Amniotic epithelial cell (primary cell): Measurements from ENCODE around the gene EEF1AKMT2.
"Not testable (repeated sequence)": the region's sequence is repeated elsewhere in the genome, so short reads cannot be mapped to it uniquely, and the experiment has no call there.

Experiments used
- DNase-seq: peaks from one replicate; pipeline ENCODE4 v3.0.0-alpha.2; 2010; ENCODE audit warnings: low read depth

EEF1AKMT2 gene

DNA sequence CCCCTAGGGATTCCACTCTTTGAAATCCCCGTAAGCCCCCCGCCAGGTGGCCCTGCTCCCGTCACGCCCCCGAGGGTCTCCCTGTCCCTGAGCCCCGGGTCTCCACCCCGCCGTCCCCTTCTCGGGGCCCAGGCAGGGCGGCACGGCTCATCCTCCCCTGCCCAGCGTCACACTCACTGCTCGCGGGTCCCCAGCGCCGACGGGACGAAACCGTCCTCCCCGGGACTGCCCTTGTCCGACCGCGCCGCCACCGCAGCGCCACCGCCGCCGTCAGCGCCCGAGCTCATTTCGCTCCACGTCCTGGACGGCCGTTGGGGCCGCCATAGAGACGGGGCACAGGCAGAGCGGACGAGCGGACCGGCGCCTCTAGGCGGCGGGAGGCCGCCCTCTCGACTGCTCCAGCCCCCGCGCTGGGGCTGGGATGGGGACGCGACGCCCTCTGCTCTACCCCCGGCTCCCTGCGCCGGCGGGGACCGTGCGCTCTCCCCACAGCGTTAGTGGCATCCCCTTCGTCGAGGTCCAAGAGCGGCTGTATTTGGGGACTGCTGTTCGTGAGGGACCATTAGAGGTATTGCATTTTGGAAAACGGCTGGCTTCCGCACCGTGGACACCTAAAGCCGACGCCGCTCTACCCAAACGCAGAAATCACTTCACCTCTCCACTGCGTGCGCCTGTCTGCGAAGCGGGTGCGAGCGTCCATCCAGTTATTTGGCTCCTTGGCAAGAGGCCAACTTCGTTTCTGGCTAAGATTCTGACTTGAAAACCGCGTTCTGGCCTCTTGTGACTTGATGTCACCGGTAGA lies at the start of gene EEF1AKMT2:
Gene EEF1AKMT2, minus strand, starts transcription at position 341 of the 802 bp plus-strand sequence. Its CDS starts 54 bp downstream, at position 287.
- DNase-seq: peak; percentile 73

DNA sequence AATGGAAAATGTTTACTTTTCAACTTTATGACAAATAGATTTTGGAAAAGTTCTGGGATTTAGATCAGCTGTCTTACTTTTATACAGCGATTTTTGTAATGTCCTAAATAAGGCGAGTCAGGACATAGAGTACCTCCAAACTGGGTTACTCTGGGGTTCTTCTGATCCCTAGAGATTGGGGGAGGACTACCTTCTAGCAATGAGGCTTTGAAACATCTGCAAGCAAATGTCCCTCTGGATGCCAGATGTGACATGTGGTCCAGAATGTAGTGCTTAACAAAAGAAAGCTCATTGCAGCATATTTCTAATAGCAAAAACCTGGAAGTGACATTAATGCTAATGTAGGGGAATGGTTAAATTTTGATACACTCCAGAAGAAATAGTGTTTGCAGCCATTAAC lies 46.0 kb upstream of the EEF1AKMT2 start:
- no peak for DNase-seq

DNA sequence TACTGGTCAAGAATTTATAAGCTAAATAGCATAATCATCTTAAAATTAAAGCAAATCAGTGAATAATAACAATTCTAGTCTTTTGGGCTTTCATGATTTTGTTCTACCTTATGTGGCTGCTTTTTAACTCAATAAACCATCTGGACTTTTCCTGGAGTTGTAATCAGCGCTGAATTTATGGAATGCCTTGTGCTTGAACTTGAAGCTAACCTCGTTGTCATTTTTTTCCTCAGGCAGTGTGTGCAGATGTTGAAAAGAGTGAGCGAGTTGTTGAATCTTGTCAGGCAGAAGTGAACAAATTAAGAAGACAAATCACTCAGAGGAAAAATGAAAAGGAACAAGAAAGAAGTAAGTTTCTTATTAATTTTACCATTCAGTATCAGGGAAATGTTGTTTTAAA lies 39.4 kb upstream of the EEF1AKMT2 start:
- DNase-seq: no peak

DNA sequence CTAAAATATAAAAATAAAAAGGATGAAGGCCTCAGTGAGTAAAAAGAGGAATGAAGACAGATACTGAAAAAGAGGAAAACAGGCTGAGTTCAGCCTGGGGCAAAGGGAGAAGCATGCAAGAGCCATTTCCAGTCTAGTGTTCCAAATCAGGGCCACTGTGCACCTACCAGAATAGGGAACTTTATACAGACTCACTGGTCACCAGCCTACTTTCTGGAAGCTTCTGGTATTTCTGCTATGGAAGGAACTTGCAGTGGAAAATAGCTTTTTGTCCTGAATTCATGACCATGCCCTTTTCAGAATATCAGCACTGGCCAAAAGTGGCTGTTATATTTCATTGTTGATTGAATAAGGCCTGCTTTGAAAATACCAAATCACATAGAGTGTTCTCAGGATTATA lies 38.8 kb upstream of the EEF1AKMT2 start:
- DNase-seq: no peak

DNA sequence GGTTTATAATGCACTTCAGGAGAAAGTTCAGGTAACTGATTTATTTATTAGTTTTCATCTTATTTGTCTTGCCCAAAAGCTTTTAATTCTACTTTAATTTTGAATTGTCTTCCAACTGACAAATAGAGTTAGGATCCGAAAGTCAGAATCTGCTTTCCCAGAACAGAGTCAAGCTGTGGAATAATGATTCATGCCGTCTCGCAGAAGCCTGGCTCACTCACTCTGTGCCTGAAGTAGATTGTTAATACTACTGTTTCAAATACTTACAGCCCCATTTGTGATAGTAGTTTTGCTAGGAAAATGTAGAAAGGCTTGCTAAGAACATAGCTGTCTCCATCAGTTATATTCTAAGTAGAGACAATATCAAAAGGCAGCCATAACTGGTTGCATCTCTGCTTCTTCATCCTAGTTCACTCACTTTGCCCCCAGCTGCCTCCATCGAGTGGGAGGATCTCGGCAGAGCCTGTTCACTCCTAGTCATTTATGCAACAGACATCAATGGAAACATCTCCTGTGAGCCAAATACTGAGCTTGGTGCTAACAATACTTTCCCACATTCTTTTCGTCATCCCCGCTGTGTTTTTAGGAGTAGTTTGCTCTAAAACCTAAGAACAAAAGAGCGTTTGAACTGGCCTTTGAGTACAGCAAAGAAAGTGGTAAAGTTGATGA lies 37.9 kb upstream of the EEF1AKMT2 start:
- DNase-seq: no peak

DNA sequence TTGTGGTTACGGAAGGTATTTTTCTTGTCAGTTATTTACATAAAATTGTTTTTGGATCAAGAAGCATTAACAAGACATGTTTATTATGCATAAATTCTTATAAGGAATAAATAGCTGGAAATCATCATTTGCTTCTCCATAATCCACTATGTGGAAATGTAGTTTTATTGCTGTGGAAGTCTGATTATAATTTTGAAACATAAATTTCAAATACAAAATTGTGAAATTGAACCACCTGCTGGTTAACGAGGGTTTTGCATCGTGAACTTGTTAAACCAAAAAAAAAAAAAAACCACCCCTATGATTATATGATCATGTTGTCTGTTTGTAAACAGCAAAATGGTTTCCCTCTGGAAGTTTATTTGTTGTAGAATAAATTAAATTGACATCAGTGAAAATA lies 35.8 kb upstream of the EEF1AKMT2 start:
- DNase-seq: peak; percentile 24

DNA sequence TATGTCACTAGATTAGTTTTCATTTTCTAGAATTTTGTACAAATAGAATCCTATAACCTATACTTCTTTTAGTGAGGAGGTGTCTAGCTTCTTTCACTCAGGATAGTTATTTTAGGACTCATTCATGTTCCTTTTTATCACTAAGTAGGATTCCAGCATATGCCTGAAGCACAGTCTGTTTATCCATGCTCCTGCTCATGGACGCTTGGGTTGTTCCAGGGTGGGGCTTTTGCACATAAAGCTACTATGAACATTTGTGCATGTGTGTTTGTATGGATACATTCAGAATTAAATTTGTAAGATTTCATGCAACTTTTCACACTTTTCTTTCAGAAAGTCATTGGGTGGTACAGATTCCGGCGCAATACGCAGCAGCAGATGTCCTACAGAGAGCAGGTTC lies 34.6 kb upstream of the EEF1AKMT2 start:
- DNase-seq: no peak

DNA sequence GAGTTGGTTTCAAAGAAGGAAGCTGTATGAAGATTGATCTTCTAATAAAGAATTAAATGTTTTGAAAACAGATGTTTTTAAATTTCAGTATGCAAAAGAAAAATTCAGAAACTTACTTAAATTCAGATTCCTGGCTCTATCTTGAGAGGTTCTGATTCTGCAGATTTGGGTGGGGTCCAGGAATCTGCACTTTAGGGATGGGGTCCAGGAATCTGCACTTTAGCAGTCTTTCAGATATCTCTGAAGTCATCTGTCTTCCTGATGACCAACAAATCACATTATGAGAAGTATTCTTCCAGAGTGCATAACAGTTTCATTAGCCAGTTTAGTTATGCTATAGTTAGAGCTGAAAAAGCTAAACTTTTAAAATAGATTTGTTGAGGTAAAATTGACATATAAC lies 34.0 kb upstream of the EEF1AKMT2 start:
- DNase-seq: no peak

DNA sequence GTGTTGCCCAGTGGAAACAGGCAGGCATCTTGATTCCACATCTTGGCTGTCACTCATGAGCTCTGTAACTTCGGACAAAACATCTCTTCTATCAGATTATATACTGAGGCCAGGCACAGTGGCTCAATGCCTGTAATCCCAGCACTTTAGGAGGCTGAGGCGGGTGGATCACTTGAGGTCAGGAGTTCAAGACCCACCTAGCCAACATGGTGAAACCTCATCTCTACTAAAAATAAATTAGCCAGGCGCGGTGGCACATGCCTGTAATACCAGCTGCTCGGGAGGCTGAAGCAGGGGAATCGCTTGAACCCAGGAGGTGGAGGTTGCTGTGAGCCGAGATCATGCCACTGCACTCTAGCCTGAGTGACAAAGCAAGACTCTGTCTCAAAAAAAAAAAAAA lies 33.2 kb upstream of the EEF1AKMT2 start:
- DNase-seq: not testable (repeated sequence)

DNA sequence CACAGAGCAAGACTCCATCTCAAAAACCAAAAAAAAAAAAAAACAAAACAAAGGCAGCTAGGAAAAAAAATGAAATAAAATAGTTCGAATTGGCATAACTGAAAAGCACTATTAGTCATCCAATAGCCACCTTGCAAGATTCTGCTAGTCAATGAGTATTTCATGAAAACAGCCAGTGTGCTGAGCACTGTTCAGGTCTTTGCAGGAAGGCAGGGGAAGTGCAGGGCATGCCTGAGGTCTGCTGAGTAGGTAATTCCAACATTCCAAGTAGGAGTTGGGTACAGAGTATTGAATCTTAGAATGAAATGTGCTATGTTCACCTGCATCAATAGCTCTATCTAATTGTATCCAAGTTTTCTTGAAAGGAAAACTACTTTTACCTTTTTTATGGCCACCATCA lies 32.8 kb upstream of the EEF1AKMT2 start:
- DNase-seq: no peak

DNA sequence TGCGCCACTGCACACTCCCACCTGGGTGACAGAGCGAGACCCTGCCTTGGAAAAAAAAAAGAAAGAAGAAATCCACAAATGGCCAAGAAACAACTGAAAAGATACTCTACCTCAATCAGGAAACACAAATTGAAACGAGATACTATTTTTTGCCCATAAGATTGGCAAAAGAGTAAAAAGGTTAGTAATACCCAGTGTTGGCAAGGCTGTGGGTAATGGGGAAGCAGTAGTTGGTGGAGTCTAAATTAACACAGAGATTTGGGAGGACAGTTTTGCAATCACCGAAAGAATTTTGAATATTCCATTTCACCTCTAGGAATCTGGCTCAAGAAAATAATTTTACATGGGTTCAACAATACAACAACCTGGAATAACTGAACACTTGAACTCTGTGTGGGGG lies 29.8 kb upstream of the EEF1AKMT2 start:
- DNase-seq: no peak

DNA sequence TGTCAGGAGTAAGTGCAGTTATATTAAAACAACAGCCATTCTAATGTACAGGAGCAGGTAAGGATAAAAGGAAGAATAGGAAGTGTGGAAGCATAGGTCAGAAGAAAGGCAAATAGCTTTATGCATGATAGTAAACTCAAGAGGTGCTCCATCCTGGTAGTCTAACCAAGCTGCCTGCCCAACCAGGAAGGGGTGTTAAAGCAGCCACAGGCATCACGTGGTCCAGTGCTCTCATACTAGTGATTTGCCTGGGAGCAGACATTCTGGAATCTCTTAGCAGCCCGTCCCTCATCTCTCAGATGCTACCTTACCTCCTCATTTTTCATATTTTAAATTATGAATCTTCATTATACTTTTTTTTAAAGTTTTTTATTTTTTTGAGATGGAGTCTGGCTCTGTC lies 28.4 kb upstream of the EEF1AKMT2 start:
- no peak for DNase-seq

DNA sequence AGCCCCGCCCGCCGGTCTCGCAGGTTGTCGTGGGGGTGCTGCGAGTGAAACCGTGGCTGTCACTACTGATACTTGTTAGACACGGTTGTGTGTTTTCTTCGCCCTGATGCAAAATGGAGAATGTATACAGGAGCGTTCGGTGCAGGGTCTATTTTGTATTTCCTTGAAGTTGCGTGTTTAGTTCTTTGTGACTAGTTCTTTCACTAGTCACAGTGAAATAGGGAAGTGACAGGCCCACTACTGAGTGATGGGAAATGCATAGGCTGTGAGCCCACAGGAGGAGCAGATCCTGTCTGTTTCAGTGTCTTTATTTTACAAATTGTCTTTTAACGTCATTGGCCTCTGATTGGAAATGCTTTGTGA lies 10.6 kb upstream of the EEF1AKMT2 start:
- no peak for DNase-seq

DNA sequence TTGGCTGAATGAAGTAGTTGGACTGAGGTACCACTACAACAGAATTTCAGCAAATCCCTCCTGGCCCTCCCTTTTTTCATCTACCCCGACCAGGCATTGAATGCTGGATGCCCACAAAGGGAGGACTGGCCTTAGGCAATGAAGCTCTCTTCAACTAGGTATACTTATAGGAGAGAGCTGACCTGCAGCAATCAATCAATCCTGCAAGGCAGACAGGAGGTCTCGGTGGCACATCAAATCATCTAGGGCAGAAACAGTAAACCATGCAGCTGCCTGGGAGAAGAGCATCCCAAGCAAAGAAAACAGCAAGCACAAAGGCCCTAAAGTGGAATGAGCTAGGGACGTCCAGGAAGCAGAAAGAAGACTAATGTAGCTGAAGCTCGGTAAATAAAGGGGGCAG lies 7.5 kb upstream of the EEF1AKMT2 start:
- no peak for DNase-seq

DNA sequence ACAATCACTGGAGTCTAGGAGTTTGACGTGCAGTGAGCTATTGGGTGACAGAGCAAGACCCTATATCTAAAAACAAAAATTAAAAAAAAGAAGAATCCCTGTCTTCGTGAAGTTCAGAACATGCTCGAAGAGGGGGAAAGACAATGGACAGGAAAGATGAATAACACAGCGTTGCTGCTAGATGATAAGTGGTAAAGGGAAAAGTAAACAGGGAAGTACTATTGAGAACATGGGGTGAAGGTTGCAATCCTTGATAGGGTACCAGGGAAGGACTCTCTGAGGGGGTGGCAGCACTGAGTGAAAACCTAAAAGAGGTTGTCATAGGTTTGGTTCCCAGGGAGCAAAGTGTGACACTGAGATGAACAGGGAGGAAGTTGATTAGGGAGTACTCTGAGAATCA lies 7.1 kb upstream of the EEF1AKMT2 start:
- no peak for DNase-seq

DNA sequence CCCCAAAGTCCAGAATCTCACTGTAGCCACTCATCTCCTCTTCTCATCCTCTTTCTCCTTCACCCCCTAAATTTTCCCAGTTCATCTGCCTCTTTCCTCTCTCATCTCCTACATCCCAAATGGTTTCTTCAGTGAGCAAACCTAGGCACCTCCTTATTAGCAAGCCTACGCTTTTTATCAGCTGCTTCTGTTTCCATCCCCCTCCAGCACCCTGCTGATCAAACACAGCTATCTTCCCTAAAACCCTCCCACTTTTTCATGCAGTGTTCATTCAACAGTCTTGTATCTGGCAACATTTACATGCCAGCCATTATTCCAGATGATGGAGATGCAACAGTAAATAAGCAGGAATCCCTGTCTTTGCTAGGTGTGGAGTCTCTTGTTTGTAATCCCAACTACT lies 6.7 kb upstream of the EEF1AKMT2 start:
- DNase-seq: no peak

DNA sequence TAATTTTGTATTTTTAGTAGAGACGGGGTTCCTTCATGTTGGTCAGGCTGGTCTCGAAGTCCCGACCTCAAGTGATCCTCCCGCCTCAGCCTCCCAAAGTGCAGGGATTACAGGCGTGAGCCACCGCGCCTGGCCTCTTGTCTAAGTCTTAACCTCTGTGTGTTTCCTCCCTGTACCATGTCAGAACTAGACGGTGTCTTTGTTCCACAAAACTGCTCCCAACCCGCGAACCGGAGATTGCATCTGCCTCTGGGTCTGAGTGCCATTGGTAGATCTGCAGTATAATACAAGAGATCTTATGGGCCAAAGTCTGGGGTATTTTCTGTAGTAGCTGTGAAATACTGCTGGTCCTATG lies 1.3 kb upstream of the EEF1AKMT2 start:
- no peak for DNase-seq

DNA sequence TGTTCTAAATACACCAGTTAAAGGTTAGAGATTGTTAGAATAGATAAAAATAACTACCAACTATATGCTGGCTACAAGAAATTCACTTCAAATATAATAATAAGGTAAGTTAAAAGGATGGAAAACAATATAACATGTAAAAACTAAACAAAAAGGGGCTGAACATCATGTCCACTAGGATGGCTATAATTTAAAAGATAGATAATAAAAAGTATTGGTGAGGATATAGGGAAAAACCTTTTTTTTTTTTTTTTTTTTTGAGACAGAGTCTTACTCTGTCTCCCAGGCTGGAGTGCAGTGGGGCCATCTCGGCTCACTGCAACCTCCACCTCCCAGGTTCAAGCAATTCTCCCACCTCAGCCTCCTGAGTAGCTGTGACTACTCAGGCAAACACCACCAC lies 8.8 kb downstream of the EEF1AKMT2 start:
- DNase-seq: not testable (repeated sequence)

DNA sequence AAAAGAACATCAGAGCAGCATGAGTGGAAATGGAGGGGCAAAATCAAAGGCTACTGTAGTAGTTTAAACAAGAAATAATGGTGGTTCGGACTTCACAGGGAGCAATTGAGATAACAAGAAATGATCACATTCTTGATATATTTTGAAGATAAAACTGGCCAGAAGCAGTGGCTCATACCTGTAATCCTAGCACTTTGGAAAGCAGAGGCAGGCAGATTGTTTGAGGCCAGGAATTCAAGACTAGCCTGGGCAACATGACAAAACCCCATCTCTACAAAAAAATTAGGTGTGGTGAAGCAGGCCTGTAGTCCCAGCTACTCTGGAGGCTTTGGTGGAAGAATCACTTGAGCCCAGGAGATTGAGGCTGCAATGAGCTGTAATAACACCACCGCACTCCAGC lies 22.9 kb downstream of the EEF1AKMT2 start:
- DNase-seq: no peak

DNA sequence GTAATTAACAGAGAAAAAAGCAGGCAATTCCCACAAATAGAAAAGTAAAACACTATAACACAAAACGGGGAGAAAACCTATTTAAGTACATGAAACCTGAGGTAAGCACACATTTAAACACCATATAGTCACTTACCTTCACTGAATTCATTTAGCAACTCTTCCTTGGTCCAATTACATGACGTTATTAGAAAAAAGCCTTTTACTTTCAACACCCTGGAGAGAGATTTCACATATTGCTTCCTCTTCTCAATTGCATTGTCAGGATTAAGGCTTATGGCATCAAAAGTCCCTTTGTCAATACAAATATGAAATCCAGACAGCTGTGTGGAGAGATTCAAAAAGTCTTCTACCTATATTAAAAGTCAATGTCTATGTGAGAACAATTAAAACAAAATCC lies 26.4 kb downstream of the EEF1AKMT2 start:
- DNase-seq: no peak

DNA sequence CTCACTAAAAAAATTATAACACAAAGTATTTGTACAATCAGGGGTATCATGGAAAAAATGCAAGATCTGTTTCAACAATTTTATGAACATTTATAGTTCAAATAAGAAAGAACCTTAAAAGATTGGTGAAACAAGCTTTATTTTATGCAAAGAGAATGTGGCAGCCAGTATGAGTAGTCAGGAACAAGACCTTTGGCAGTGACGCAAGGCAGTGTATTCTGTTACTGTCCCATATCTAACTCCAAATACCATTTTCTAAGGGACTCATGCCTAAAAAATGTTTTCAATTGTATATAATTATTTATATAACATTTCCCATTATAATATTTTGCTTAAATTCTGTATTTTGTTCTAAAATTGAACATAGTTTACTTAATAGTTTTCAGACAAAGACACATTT lies 28.4 kb downstream of the EEF1AKMT2 start:
- no peak for DNase-seq

DNA sequence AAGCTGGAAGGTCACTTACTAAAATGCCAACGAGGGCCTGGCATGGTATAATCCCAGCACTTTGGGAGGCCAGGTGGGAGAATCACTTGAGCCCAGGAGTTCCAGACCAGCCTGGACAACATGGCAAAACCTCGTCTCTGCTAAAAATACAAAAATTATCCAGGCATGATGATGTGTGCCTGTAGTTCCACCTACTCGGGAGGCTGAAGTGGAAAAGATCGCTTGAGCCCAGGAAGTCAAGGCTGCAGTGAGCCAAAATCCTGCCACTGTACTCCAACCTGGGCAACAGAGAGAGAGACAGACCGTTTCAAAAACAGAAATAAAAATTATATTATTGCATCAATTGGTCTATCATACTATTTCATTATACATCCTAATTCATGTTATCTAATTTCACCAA lies 29.4 kb downstream of the EEF1AKMT2 start:
- no peak for DNase-seq

DNA sequence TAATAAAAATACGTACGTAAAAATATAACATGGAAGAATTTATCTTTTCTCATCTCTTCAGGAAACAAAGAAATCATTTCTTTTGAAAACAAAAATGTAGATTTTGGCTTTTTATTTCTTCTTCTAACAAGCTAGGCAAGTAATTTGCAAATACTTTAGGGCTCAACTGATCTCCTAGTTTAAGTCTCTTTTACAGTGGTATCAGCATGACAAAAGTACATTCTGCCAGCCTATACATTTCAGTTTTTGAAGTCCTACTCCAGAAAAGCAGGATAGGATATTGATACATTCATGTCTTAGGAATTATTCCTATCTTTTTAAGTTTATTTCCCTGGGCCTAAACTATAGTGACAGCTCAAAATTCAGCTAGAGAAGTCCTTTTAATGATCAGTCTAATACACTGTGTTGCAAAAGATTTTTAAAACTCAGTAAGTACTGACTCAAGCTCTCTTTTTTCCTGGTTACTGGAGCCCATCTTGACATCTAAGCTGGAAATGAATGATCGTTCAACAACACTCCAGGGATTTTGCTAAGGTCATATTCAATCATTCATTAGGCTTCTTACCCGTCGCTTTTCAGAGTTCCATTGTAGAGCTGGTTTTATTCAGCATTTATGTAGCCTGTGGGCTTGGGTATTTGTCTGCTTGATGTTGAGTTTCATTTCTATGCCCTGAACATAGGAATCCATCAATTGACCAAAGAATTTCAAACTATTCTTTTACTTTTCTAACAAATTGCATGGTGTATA lies 35.4 kb downstream of the EEF1AKMT2 start:
- no peak for DNase-seq
